Measurements from ENCODE around the gene COL12A1. TPM values are rescaled to one million over a fixed set of nuclear protein-coding genes. Genes with fewer than 3 reads are reported as not detected.
A peak's percentile ranks its signal among the peaks of the same experiment; 100 is the strongest.

The COL12A1 gene
- total and polyA plus RNA-seq, 11 donors, result 3.1 to 26.8 (median 18.5) TPM

GRCh38 chr6:75098709-75099108, 107.1 kb downstream of the COL12A1 start:
- Histone ChIP-seq H3K27ac (peak overlapping the region in 5 of 12 donors; percentile 18 to 75 (median 38)), H3K27me3 (no peaks in the 10 kb centered on the region), H3K4me1 (peaks cover 0 to 16% (median 0%) of the 10 kb centered on the region in 12 donors), H3K4me3 (no peak overlapping the region), H3K9me3 (no peaks in the 10 kb centered on the region), H3K36me3 (peaks cover 0 to 34% (median 0%) of the 10 kb centered on the region in 9 donors)
- intact Hi-C loops (cut with DNase I), result no loop called here
- peak; percentile 55 to 64 (median 58) for DNase-seq
- no peak for TF ChIP-seq CTCF (IDR thresholded peaks at IDR 0.05)
- TF ChIP-seq POLR2A (IDR thresholded peaks at IDR 0.05), result no peak
- ATAC-seq, result peak; percentile 78 to 96 (median 92)
- WGBS, 4 donors, result 41 to 52% (median 45%) methylated on average over 4 to 5 of the region's 5 CpGs

GRCh38 chr6:75096966-75097365, 108.9 kb downstream of the COL12A1 start:
- peak overlapping the region in 1 of 12 donors; percentile 34 for H3K27ac ChIP-seq
- WGBS, 4 donors, result 80 to 86% (median 85%) methylated on average over 4 of the region's 4 CpGs
- H3K27me3 ChIP-seq, result no peaks in the 10 kb centered on the region
- no peak overlapping the region for H3K4me3 ChIP-seq
- peaks cover 0 to 34% (median 0%) of the 10 kb centered on the region in 9 donors for H3K36me3 ChIP-seq
- intact Hi-C loops (cut with DNase I), result no loop called here
- no peaks in the 10 kb centered on the region for H3K9me3 ChIP-seq
- peaks cover 0 to 16% (median 0%) of the 10 kb centered on the region in 12 donors for H3K4me1 ChIP-seq
- ATAC-seq, result no peak
- DNase-seq, result no peak
- TF ChIP-seq CTCF (IDR thresholded peaks at IDR 0.05), result no peak
- TF ChIP-seq POLR2A (IDR thresholded peaks at IDR 0.05), result no peak

- Histone ChIP-seq H3K36me3 (peaks cover 0 to 28% (median 0%) of the 10 kb centered on the region in 9 donors), H3K27me3 (no peaks in the 10 kb centered on the region), H3K9me3 (no peaks in the 10 kb centered on the region), H3K27ac (peak overlapping the region in 1 of 12 donors; percentile 63), H3K4me1 (peaks cover 0 to 16% (median 0%) of the 10 kb centered on the region in 12 donors), H3K4me3 (no peak overlapping the region)
- TF ChIP-seq CTCF (IDR thresholded peaks at IDR 0.05) (no peak), POLR2A (IDR thresholded peaks at IDR 0.05) (no peak)
- 36 to 67% (median 60%) methylated on average over 5 of the region's 5 CpGs for WGBS, 4 donors
- peak in 1 of 4 donors; percentile 52 for ATAC-seq
- intact Hi-C loops (cut with DNase I), result no loop called here
- no peak for DNase-seq
These were observed 111.1 kb downstream of the COL12A1 start for GRCh38 chr6:75094614-75095200.

GRCh38 chr6:75091467-75092190, 114.2 kb downstream of the COL12A1 start:
- intact Hi-C loops (cut with DNase I), result loop anchor here in 1 of 10 donors (2.0 kb wide), 1 partner anchor 43 kb away; no protein-coding TSS in a partner anchor
- peaks cover 0 to 10% (median 0%) of the 10 kb centered on the region in 12 donors for H3K4me1 ChIP-seq
- WGBS, 4 donors, result 73 to 83% (median 76%) methylated on average over 4 of the region's 4 CpGs

More at GRCh38 chr6:75091467-75092190, 114.2 kb downstream of the COL12A1 start:
- TF ChIP-seq CTCF (IDR thresholded peaks at IDR 0.05), result no peak
- TF ChIP-seq POLR2A (IDR thresholded peaks at IDR 0.05), result no peak
- Histone ChIP-seq H3K36me3 (peaks cover 0 to 56% (median 0%) of the 10 kb centered on the region in 9 donors), H3K27me3 (no peaks in the 10 kb centered on the region), H3K9me3 (no peaks in the 10 kb centered on the region), H3K27ac (no peak overlapping the region), H3K4me3 (no peak overlapping the region)
- DNase-seq (no peak), ATAC-seq (no peak)
